Measurements from ENCODE around the gene CHST8. TPM values are rescaled to one million over a fixed set of nuclear protein-coding genes. Genes with fewer than 3 reads are reported as not detected.

Gene CHST8
- total and polyA plus RNA-seq, 2 experiments from 2014 or later: 9.3 to 38.2 TPM

DNA sequence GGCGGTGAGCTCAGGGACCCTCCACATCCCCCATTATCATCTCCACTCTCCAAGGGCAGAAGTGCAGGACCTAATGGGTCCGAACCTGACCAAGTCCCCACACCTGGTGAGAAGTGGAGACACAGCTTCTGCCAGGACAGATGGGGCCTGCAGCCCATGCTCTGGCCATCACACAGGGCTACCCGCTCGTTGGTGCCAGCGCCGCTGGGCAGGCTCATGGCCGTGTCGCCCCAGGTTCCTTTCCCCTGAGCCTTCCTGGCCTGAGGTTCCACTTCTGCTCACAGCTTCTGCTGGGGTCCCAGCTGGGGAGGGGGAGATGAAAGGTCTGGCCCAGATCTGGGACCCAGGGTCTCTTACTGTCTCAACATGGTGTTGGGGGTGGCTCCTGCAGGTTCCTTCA lies 126.5 kb downstream of the CHST8 start:
- Histone ChIP-seq H3K27ac (ENCODE audit: low read depth) (no peak overlapping the region), H3K4me2 (no peak overlapping the region), H3K9me2 (ENCODE audit: insufficient read depth) (no peaks in the 10 kb centered on the region), H3F3A (replicated peaks; ENCODE audit: low read depth) (no peaks in the 10 kb centered on the region), H3K27me3 (ENCODE audit: insufficient read depth) (no peaks in the 10 kb centered on the region), H3K79me2 (replicated peaks; ENCODE audit: insufficient read depth) (no peaks in the 10 kb centered on the region), H2AFZ (no peak overlapping the region), H3K36me3 (ENCODE audit: insufficient read depth) (no peaks in the 10 kb centered on the region), H4K20me1 (replicated peaks; ENCODE audit: insufficient read depth) (peaks cover 3% of the 10 kb centered on the region; the same call in 1 of the 2 replicates), H3K4me1 (ENCODE audit: insufficient read depth) (no peaks in the 10 kb centered on the region), H3K4me3 (no peak overlapping the region)
- TF ChIP-seq, protein P1, sequence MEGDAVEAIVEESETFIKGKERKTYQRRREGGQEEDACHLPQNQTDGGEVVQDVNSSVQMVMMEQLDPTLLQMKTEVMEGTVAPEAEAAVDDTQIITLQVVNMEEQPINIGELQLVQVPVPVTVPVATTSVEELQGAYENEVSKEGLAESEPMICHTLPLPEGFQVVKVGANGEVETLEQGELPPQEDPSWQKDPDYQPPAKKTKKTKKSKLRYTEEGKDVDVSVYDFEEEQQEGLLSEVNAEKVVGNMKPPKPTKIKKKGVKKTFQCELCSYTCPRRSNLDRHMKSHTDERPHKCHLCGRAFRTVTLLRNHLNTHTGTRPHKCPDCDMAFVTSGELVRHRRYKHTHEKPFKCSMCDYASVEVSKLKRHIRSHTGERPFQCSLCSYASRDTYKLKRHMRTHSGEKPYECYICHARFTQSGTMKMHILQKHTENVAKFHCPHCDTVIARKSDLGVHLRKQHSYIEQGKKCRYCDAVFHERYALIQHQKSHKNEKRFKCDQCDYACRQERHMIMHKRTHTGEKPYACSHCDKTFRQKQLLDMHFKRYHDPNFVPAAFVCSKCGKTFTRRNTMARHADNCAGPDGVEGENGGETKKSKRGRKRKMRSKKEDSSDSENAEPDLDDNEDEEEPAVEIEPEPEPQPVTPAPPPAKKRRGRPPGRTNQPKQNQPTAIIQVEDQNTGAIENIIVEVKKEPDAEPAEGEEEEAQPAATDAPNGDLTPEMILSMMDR (conservative IDR thresholded peaks at IDR 0.05; ENCODE audit: low read depth in 2 of 2): no peak
- TF ChIP-seq ZNF331 (CRISPR knock-in tag; IDR thresholded peaks at IDR 0.05; ENCODE audit: low read depth) (no peak), NANOG (IDR thresholded peaks at IDR 0.05; ENCODE audit: borderline replicate concordance) (no peak), EZH2phosphoT487 (IDR thresholded peaks at IDR 0.05; ENCODE audit: unreplicated experiment) (no peak), CREB1 (CRISPR knock-in tag; IDR thresholded peaks at IDR 0.05; ENCODE audit: low read depth) (no peak), EZH2 (IDR thresholded peaks at IDR 0.05; ENCODE audit: low read depth, unreplicated experiment) (no peak), ZNF114 (CRISPR knock-in tag; IDR thresholded peaks at IDR 0.05) (no peak), POLR2AphosphoS5 (IDR thresholded peaks at IDR 0.05; ENCODE audit: low read depth) (no peak), STAT1 (IDR thresholded peaks at IDR 0.05; ENCODE audit: unreplicated experiment) (no peak), JUNB (IDR thresholded peaks at IDR 0.05; ENCODE audit: unreplicated experiment) (no peak)
- TF ChIP-seq, protein P2, sequence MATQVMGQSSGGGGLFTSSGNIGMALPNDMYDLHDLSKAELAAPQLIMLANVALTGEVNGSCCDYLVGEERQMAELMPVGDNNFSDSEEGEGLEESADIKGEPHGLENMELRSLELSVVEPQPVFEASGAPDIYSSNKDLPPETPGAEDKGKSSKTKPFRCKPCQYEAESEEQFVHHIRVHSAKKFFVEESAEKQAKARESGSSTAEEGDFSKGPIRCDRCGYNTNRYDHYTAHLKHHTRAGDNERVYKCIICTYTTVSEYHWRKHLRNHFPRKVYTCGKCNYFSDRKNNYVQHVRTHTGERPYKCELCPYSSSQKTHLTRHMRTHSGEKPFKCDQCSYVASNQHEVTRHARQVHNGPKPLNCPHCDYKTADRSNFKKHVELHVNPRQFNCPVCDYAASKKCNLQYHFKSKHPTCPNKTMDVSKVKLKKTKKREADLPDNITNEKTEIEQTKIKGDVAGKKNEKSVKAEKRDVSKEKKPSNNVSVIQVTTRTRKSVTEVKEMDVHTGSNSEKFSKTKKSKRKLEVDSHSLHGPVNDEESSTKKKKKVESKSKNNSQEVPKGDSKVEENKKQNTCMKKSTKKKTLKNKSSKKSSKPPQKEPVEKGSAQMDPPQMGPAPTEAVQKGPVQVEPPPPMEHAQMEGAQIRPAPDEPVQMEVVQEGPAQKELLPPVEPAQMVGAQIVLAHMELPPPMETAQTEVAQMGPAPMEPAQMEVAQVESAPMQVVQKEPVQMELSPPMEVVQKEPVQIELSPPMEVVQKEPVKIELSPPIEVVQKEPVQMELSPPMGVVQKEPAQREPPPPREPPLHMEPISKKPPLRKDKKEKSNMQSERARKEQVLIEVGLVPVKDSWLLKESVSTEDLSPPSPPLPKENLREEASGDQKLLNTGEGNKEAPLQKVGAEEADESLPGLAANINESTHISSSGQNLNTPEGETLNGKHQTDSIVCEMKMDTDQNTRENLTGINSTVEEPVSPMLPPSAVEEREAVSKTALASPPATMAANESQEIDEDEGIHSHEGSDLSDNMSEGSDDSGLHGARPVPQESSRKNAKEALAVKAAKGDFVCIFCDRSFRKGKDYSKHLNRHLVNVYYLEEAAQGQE (IDR thresholded peaks at IDR 0.05; ENCODE audit: unreplicated experiment): no peak
- TF ChIP-seq, protein P3, sequence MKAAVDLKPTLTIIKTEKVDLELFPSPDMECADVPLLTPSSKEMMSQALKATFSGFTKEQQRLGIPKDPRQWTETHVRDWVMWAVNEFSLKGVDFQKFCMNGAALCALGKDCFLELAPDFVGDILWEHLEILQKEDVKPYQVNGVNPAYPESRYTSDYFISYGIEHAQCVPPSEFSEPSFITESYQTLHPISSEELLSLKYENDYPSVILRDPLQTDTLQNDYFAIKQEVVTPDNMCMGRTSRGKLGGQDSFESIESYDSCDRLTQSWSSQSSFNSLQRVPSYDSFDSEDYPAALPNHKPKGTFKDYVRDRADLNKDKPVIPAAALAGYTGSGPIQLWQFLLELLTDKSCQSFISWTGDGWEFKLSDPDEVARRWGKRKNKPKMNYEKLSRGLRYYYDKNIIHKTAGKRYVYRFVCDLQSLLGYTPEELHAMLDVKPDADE (IDR thresholded peaks at IDR 0.05): no peak
- TF ChIP-seq, protein P4, sequence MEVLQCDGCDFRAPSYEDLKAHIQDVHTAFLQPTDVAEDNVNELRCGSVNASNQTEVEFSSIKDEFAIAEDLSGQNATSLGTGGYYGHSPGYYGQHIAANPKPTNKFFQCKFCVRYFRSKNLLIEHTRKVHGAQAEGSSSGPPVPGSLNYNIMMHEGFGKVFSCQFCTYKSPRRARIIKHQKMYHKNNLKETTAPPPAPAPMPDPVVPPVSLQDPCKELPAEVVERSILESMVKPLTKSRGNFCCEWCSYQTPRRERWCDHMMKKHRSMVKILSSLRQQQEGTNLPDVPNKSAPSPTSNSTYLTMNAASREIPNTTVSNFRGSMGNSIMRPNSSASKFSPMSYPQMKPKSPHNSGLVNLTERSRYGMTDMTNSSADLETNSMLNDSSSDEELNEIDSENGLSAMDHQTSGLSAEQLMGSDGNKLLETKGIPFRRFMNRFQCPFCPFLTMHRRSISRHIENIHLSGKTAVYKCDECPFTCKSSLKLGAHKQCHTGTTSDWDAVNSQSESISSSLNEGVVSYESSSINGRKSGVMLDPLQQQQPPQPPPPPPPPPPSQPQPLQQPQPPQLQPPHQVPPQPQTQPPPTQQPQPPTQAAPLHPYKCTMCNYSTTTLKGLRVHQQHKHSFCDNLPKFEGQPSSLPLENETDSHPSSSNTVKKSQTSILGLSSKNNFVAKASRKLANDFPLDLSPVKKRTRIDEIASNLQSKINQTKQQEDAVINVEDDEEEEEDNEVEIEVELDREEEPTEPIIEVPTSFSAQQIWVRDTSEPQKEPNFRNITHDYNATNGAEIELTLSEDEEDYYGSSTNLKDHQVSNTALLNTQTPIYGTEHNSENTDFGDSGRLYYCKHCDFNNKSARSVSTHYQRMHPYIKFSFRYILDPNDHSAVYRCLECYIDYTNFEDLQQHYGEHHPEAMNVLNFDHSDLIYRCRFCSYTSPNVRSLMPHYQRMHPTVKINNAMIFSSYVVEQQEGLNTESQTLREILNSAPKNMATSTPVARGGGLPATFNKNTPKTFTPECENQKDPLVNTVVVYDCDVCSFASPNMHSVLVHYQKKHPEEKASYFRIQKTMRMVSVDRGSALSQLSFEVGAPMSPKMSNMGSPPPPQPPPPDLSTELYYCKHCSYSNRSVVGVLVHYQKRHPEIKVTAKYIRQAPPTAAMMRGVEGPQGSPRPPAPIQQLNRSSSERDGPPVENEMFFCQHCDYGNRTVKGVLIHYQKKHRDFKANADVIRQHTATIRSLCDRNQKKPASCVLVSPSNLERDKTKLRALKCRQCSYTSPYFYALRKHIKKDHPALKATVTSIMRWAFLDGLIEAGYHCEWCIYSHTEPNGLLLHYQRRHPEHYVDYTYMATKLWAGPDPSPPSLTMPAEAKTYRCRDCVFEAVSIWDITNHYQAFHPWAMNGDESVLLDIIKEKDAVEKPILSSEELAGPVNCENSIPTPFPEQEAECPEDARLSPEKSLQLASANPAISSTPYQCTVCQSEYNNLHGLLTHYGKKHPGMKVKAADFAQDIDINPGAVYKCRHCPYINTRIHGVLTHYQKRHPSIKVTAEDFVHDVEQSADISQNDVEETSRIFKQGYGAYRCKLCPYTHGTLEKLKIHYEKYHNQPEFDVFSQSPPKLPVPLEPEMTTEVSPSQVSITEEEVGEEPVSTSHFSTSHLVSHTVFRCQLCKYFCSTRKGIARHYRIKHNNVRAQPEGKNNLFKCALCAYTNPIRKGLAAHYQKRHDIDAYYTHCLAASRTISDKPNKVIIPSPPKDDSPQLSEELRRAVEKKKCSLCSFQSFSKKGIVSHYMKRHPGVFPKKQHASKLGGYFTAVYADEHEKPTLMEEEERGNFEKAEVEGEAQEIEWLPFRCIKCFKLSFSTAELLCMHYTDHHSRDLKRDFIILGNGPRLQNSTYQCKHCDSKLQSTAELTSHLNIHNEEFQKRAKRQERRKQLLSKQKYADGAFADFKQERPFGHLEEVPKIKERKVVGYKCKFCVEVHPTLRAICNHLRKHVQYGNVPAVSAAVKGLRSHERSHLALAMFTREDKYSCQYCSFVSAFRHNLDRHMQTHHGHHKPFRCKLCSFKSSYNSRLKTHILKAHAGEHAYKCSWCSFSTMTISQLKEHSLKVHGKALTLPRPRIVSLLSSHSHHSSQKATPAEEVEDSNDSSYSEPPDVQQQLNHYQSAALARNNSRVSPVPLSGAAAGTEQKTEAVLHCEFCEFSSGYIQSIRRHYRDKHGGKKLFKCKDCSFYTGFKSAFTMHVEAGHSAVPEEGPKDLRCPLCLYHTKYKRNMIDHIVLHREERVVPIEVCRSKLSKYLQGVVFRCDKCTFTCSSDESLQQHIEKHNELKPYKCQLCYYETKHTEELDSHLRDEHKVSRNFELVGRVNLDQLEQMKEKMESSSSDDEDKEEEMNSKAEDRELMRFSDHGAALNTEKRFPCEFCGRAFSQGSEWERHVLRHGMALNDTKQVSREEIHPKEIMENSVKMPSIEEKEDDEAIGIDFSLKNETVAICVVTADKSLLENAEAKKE (CRISPR knock-in tag; IDR thresholded peaks at IDR 0.05): no peak
- Mint-ChIP-seq H3K4me1 (peaks cover 2% of the 10 kb centered on the region; the same call in 1 of the 3 replicates), H3K27me3 (ENCODE audit: insufficient read depth, low read depth, poor library complexity) (no peaks in the 10 kb centered on the region), H3K4me3 (no peak overlapping the region), H3K36me3 (ENCODE audit: low read depth) (no peaks in the 10 kb centered on the region), H3K9me3 (no peaks in the 10 kb centered on the region), H3K27ac (no peak overlapping the region)
- DNase-seq (ENCODE audit: low spot score) (no peak), ATAC-seq (no peak)

Measured in GM23338 (cell line).